ENCODE results near the gene TADA3. TPM values are rescaled to one million over a fixed set of nuclear protein-coding genes. Genes with fewer than 3 reads are reported as not detected.

TADA3 gene
- total and polyA plus RNA-seq, 9 of the 15 experiments (the other 6 are each of a cell fraction or from before 2014, with no cell fraction given) = 4.1 to 110 (median 74.8) TPM

GRCh38 chr3:9792405-9793160 is at the start of gene TADA3, which contains the start of gene ARPC4 (continued):
- TF ChIP-seq ESRRA (IDR thresholded peaks at IDR 0.05; ENCODE audit: borderline replicate concordance, low read depth) (peak; percentile 11; the same call in 1 of the 2 replicates), GABPA (tag; conservative IDR thresholded peaks at IDR 0.05; ENCODE audit: low read depth) (peak; percentile 94), NR1H2 (CRISPR knock-in tag; IDR thresholded peaks at IDR 0.05) (no peak), NFXL1 (CRISPR knock-in tag; IDR thresholded peaks at IDR 0.05) (no peak), SP1 (CRISPR knock-in tag; IDR thresholded peaks at IDR 0.05) (peak; percentile 48; the same call in 1 of the 2 replicates), GATAD2A (IDR thresholded peaks at IDR 0.05) (peak; percentile 15; the same call in 1 of the 2 replicates), MYC (IDR thresholded peaks at IDR 0.05; ENCODE audit: low read depth, low read length) (peak; percentile 69), MYC (CRISPR knock-in tag; IDR thresholded peaks at IDR 0.05; ENCODE audit: borderline replicate concordance, low read depth) (0 out of 2 replicates have a peak, but pooled peaks have one; percentile 47), PML (IDR thresholded peaks at IDR 0.05; ENCODE audit: low read length) (peak; percentile 47), FOXM1 (IDR thresholded peaks at IDR 0.05; ENCODE audit: low read depth) (peak; percentile 64; the same call in 1 of the 2 replicates), FOXM1 (CRISPR knock-in tag; IDR thresholded peaks at IDR 0.05; ENCODE audit: low read depth) (no peak), NEUROD1 (IDR thresholded peaks at IDR 0.05; ENCODE audit: borderline replicate concordance, low read depth, low read length, partially characterized antibody) (peak; percentile 74), EP400 (IDR thresholded peaks at IDR 0.05) (peak; percentile 90), CBFA2T3 (IDR thresholded peaks at IDR 0.05) (0 out of 2 replicates have a peak, but pooled peaks have one; percentile 9), POLR2AphosphoS5 (IDR thresholded peaks at IDR 0.05; ENCODE audit: control insufficient read depth, insufficient read depth, low read depth, low read length) (peak; percentile 93), MXI1 (IDR thresholded peaks at IDR 0.05; ENCODE audit: low read depth, low read length) (0 out of 2 replicates have a peak, but pooled peaks have one; percentile 48), ZNF354B (CRISPR knock-in tag; IDR thresholded peaks at IDR 0.05) (0 out of 2 replicates have a peak, but pooled peaks have one; percentile 43), STAT6 (CRISPR knock-in tag; IDR thresholded peaks at IDR 0.05) (peak; percentile 18; the same call in 1 of the 2 replicates)
- TF ChIP-seq, protein P1, sequence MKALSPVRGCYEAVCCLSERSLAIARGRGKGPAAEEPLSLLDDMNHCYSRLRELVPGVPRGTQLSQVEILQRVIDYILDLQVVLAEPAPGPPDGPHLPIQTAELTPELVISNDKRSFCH (CRISPR knock-in tag; IDR thresholded peaks at IDR 0.05) = no peak
- TF ChIP-seq, protein P1 (tag; IDR thresholded peaks at IDR 0.05) = no peak
- TF ChIP-seq, protein P2, sequence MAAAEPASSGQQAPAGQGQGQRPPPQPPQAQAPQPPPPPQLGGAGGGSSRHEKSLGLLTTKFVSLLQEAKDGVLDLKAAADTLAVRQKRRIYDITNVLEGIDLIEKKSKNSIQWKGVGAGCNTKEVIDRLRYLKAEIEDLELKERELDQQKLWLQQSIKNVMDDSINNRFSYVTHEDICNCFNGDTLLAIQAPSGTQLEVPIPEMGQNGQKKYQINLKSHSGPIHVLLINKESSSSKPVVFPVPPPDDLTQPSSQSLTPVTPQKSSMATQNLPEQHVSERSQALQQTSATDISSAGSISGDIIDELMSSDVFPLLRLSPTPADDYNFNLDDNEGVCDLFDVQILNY (CRISPR knock-in tag; IDR thresholded peaks at IDR 0.05) = no peak
- TF ChIP-seq, protein P3, sequence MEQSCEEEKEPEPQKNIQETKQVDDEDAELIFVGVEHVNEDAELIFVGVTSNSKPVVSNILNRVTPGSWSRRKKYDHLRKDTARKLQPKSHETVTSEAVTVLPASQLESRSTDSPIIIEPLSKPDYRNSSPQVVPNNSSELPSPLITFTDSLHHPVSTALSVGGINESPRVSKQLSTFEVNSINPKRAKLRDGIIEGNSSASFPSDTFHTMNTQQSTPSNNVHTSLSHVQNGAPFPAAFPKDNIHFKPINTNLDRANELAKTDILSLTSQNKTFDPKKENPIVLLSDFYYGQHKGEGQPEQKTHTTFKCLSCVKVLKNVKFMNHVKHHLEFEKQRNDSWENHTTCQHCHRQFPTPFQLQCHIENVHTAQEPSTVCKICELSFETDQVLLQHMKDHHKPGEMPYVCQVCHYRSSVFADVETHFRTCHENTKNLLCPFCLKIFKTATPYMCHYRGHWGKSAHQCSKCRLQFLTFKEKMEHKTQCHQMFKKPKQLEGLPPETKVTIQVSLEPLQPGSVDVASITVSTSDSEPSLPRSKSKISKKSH (CRISPR knock-in tag; IDR thresholded peaks at IDR 0.05) = no peak

Data from K562 (cell line).